C4-2B (cell line): Measurements from ENCODE around the gene PER2.

Experiments
- ZFX ChIP-seq: fragments of 450-650 bp; IDR thresholded peaks from 2 replicates; pipeline ENCODE4 v1.6.1; 2017
- TF ChIP-seq, protein P1 (sequence below): fragments of 450-650 bp; conservative IDR thresholded peaks from 2 replicates; pipeline ENCODE4 v1.5.1; 2017; ENCODE audit warnings: mild to moderate bottlenecking

DNA sequence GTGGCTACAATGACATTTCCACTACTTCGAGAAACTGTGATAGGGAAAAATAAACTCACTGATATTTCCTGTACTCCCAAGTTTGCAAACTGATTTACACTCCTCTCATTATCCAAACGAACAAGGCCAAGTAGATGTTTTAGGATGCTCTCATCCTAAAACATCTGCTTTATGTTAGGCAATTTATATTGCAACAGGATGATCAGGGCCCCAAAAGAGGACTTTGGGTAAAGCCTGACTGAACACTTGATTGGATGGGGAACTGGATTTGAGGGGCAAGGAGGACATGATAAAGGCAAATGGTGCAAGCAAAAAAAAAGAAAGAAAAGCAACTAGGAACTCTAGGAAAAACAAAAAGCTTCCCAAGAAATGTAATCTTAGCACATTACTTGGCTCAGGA, 46.4 kb downstream of the PER2 start:
- TF ChIP-seq, protein P1, sequence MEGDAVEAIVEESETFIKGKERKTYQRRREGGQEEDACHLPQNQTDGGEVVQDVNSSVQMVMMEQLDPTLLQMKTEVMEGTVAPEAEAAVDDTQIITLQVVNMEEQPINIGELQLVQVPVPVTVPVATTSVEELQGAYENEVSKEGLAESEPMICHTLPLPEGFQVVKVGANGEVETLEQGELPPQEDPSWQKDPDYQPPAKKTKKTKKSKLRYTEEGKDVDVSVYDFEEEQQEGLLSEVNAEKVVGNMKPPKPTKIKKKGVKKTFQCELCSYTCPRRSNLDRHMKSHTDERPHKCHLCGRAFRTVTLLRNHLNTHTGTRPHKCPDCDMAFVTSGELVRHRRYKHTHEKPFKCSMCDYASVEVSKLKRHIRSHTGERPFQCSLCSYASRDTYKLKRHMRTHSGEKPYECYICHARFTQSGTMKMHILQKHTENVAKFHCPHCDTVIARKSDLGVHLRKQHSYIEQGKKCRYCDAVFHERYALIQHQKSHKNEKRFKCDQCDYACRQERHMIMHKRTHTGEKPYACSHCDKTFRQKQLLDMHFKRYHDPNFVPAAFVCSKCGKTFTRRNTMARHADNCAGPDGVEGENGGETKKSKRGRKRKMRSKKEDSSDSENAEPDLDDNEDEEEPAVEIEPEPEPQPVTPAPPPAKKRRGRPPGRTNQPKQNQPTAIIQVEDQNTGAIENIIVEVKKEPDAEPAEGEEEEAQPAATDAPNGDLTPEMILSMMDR = no peak
- TF ChIP-seq ZFX = no peak
